IPS DF 19.7 (cell line): ENCODE data around the gene TRIO.

Experiments used
- DNase-seq: peaks from one replicate; pipeline ENCODE4 v3.0.0-alpha.2; 2013; ENCODE audit warnings: low read depth, low spot score

Gene TRIO

DNA sequence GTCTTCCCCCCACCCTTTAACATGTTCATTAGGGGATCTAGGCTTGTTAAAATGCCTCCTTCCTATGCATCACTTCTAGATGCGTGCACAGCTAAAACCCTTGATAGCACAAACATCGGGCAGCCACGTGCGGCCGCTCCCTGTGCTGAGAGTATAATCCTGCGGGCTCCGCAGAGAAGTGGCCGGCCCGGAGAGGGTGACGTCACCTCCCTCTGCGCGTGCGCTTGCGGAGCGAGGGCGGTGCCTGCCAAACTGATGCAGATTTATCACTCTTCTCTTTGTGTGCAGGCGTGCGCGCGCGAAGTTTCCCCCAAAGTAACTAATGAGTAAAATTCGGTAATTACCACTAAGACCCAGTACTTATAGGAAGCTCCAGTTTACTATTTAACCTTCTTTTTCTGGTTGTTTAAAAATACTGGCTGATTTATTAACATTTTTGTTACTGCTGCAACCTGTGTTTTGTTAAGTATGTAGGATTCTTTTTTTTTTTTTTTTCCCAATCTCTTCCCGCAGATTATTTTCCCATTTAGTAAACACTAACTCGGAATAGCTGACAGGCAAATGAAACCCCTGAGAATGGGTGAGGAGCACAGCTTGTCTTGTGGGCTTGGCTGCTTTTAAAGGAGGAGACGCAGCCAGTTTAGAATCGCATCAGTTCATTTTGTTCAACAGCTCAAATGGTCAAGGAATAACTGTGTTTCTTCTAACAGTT lies 121.6 kb downstream of the TRIO start:
- DNase-seq: no peak

DNA sequence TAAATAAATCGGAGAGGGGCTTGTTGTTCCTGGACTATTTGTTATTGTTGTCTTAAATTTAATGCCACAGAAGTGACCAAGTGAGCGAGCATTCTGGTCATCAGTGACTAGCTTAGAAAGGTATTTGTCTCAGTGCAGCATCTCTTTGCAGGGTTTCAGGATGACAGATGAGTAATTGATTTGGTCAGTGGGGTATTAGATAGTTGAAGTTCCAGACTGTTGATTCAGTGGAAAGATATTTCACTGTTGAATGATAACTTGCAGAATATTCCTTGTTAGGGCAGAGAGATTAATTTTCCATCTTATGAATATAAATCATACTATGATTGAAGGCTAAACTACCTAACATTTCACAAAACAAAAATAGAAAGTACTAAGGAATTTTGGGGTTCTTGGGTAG lies 122.4 kb downstream of the TRIO start:
- DNase-seq: no peak

DNA sequence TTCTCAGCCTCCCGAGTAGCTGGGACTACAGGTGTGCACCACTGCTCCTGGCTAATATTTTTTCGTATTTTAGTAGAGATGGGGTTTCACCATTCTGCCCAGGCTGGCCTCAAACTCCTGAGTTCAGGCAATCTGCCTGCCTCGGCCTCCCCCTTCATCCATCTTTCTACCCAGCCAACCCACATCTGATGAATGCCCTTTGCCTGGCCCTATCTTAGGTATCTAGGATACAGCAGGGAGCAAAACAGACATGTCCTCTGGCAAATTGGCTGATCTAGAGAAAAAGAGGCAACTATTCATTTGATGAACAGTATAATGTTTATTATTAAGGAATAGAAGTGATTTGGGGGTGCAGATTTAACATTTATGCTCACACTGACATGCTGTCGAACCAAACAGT lies 123.0 kb downstream of the TRIO start:
- no peak for DNase-seq

DNA sequence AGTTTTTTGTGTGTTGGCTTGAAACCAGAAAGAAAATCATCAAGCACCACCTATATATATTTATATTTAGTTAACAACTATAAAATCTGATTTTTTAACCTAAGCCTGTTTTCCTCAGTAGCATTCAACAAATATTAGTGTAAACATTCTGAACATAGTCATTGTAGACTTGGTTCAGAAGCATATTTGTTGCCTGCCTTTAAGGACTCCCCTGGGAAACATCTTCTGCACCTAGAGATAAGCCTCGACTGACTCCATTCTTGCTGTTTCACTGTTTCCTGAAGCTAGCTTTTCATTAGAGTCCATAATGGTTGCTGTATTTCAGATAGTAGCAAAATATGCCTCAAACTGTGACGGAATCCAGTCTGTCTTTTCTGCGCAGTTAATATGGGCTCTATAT lies 123.5 kb downstream of the TRIO start:
- DNase-seq: no peak

DNA sequence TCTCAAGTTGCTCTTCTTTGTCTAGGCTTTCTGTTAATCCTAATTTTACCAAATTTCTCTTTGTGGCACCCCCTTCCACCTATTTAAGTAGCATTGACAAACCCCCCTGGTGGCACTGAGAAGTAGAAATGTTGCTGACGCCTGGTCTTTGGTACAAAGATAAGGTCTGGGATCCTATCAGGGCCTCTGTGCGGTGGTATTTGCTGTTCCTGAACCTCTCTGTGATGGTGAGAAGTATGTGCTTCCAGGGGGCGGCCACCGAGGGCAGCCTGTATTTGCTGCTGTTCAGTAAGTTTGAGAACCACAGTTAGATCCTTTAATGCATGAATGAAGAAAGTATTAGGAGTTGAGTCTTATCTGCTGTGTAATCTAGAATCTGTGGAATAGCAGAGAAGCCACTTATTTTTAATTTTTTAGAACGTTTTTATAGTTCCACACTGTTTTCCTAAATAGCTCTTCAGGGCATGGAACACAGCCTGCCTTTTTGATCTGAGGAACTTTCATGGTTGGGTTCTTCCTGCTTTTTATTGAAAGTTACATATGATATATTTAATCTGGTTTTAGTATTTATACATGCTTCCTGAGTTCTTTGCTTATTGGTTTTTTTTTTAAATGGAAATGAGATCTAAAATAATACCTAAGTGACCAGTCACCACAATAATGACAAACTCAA lies 124.2 kb downstream of the TRIO start:
- no peak for DNase-seq

DNA sequence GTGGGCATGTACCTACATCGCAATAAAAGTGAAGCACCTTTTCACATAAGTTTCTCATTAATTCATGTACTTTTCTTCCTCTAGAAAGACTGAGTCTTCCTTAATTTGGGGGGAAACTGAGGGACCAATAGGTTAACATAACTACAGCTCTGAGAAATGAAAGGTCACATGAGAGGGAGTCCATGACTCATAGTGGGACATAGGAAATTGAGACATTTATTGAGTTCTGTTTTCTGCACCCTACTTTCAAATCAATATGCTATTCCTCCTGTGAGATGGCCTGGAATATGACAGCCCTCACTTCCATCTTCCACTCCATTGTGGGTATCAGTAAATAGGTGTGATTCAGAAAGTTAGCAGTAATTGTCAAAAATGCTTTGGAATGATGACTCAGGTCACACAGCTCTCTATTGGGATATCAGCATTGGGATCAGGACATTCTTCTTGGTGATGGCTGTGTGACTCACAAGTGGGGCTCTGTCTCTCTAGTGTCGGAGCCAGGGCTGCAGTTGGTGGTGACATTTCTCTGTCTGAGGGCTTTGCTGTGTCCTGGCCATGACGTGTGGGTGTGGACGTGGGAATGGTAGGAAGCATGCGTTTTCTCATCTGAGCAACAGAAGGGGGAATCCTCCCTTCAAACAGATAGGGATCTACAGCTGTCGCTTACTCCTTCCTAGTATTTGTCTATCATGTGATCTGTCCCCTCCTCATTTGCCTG lies 125.0 kb downstream of the TRIO start:
- DNase-seq: no peak

DNA sequence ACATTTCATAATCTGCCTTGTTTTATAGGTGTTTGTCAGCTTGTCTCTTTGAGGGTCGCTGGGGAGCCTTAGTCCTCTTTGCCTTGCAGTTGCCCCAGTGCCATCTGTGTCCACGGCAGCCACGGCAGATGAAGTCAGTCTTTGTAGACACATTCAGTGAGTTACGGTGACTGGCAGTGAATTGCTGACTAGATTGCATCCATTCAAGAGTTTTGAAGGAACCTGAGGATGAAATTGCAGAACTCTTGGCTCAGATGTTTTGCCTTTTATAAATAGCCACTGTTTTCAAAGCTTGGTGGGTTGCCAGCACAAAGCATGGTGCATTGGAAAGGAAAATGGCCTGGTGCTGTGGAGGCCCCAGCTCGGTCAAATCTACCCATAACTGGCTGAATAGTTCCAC lies 125.6 kb downstream of the TRIO start:
- no peak for DNase-seq

DNA sequence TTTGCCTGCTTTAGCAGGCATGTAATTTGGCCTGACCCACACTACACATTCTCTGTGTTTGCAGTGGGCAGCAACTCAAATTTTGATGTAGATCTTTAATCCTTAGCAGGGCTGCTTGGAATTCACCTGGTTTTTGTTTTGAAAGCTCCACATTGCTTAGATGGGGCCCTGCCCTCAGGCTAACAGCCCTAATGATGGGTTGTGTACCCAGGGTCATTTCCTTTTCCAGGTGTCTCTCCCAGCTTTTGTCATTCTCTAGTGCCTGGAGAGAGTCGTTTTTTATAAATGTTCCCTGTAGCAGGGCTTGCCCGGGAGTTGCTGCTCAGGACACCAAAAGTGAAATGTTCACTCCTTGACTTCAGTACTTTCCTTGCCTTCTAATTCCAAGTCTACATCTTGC lies 126.3 kb downstream of the TRIO start:
- no peak for DNase-seq

DNA sequence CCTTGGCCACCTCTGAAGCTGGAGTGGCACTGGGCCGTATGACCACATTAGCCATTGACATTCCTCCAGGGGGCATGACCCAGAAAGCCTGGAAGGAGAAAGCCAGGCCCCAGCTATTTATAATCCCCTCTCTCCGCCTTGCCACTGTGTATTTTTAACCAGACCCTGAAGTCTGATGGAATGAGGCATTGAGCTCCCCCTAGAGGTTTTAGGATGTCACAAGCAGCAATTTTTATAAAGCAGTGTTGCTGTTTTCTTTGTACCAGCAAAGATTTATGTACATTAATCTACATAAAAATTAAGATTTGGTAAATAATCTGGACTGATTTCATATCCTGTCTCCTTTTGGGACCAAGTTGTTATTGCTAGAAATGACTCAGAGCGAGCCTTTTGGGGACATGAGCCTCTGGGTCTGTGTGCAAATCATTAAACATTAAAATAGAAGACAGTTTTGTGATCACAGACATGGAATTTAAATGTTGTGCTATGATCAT lies 127.1 kb downstream of the TRIO start:
- DNase-seq: no peak

DNA sequence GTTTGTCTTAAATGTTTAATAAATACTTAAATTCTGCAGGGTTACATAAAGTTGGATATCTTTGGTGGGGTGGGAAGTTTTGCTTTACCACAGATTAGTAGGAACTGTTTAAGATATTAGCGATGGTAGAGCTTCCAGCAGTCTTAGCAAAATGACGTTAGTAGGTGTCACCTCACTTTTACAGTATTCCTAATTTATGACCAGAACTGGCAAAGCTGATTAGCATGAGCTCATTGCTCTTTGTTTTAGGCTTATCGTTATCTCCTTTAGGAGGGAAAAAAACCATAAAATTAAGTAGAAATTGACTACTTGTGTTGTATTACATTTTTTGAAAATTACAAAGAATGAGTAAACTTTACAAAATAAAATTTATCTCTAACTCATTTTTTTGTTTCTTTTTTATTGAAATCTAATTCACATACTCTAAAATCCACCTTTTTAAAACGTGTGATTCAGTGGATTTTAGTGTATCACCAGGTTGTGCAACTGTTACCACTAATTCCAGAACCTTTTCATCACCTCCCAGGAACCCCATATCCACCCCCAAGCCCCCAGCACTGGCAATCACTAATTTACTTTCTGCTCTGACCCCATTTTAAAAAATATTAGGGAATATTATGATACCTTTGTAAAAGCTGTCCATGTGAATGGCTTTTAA lies 129.5 kb downstream of the TRIO start:
- DNase-seq: no peak

DNA sequence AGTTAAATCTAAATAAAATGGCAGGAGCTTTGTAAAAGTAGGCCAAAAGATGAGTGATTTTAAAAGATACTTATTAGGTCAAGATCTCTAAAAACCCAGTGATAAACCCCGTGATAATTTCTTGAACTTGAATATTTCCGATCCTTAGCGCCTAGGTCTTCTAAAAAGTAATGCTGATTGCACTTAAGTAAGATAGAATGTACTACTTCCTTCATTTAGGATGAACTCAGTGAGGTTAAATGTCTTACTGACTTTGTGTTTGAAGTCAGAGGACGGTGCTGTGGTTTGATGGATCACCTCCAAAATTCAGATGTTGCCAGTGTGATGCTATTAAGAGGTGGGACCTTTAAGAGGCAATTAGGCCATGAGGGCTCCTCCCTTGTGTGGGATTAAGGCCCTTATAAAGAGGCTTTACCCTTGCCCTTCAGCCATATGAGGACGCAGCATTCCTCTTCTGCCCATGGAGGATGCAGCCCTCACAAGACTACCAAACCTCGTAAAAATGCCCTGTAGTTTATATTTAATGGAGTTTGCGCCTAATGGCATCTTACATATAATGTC lies 130.1 kb downstream of the TRIO start:
- no peak for DNase-seq

DNA sequence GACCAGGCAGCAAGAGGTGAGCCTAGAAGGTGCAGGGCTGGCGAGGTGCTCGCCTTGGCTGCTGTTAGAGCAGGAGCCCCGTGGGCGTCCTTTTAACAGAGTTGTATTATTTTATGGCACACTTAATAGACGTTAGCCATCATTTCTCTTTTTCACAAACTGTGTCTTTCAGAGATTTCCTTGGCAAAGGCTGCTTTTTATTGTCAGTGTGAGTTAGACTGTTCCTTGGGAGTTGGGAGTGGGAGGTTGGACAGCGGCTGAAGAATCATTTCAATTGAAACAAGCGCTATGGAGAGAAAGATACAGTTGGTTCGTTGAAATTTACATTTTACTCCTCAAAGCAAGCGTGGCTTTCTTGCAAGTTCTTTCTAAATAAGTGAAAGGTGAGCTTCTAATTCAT lies 133.2 kb downstream of the TRIO start:
- no peak for DNase-seq

DNA sequence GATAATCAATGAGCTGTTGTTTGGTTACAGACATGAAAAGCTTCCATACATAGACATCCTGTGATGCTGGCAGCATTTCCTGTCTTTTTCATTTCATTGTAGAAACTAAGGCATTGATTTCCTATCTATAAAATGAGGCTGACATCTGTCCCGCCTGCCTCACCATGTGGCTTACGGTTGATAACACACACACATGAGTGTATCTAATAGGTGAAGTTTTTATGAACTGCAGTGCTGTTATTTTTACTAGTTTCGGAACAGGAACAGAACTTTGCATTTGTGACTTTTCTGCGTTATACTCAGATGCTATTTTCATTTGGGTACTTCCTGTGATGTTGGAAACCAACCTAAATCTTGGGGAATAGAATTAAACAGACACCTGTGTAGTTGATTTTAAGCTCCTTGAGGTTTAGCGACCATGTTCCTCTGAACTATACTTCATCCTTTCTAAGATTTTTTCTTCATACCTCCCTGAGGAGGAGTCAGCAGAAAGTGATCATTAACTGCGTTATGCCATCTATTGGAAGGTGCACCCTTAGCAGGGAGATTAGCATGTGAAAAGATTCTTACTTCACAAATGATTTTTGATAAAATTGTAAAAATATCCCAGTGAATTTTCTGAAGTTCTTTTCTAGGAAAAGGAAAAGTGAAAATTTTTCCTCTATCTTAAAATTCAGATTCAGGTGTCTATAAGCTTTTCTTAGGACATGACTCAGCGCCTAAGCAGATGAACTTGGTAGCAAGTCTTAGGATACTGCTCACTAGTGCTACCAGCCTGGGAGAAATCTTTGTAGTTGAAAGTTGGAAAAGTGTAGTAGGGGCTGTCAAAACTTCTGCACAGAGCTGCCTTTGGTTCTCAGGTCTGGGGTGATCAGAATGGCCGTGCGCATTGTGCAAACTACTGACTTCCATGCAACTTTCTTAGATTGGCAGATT lies 134.5 kb downstream of the TRIO start:
- no peak for DNase-seq

DNA sequence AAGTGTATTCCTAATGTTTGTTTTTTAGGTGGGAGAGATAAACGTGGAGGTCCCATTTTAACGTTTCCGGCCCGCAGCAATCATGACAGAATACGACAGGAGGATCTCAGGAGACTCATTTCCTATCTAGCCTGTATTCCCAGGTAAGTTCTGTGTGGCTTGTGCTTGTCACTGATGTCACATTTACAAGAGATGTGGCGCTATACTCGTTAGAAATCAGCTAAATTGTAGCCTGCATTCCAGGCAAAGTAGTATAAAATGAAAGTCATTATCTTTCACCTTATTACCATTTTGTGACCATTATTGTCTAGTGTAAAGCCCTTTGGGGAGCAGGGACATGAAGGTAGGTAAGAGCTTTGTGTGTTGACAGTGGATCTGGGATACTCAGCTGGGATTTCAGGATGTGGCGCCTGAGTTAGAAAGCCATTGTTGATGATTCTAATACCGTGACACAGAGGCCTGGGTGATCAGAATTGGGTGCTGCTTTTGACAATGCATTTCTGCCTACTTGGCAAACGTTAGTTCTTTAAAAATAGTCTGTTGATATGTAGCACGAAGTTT lies 137.2 kb downstream of the TRIO start:
- no peak for DNase-seq

DNA sequence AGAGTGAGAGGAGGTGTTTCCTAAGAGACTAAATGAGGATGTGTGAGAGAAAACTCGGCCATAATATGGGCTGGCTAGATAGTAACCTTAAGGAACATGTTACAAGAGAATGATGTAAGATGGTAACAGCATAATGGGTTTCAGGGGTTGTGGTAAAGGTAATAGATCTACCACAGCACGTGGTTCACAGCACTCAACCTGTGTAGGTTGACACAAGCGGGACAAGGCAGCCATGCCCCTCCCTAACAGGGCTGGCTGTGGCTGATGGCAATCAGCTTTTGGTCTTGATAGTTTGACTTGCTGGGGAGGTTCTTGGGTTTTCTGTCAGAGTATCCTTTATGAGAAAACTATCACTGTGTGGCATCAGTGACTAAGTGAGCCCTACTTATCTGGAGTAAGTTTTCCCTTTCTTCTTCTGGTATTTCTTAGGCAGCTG lies 138.6 kb downstream of the TRIO start:
- no peak for DNase-seq

DNA sequence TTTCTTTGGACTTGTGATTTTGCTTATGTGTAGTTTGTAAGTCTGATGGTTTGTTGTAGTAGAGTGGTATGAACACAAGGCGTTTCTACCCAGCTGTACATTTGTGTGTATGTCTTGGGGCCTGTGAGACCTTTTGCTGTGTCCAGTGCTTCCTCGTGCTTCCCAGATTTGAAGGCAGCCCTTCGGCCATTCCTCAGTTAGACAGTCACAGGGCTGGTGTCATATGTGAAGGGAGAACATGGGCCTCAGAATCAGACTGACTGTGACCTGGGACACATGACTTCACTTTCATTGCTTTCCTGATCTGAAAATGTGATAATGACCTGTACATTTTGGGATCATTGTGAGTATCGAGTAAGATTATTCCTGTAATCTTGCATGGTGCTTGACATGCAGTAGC lies 140.0 kb downstream of the TRIO start:
- DNase-seq: no peak

DNA sequence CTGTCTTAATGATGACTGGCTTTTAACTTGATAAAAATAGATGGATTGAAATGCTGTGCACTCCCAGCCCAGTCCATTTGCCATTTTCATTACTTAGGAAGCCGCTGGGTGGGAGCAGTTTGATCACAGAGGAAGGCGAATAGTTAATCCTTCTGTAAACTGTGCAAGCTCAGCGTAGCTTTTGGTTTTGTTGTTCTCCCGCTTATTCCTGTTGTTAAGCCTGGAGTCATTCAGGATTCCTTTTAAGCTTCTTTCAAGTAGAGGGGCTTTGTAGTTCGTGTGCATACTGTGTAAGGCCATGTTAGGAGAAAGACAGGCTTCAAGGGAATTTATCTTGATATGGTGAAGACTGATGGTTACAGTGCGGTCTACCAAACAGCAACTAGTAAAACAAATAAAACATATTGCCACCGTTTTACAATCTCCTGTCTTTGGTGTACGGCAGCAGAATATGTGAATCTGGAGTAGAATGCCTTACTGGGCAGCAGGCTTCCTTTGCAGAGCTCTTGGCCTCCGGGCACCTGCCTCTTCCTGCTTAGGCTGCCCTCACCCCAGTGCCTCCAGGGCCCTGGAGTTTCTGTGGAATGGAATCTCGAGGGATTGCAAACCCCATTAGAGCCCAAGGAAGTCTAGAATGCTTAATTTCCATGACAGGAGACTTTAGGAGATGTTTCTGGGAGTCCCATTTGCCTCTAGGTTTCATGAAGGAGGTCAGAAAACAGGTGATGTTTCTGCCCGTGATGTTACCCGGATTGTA lies 141.4 kb downstream of the TRIO start:
- DNase-seq: no peak

DNA sequence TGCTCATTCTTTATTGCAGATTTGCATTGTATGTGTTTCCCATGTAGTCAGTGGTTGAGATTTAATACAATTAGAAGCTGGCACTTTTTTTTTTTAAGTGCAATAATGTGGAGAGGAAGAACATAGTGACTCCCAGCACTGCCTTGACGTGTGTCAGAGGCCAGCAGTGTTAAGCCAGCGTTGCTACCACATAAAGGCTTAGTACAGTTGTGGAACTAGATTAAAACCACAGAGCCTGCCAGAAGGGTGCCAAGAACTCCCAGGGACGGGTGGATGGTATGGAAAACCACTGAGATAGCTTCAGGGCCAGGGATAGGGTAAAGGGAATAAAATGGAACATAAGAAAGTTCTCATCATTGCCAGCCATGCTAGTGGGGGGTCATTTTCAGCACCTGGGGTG lies 142.9 kb downstream of the TRIO start:
- no peak for DNase-seq

DNA sequence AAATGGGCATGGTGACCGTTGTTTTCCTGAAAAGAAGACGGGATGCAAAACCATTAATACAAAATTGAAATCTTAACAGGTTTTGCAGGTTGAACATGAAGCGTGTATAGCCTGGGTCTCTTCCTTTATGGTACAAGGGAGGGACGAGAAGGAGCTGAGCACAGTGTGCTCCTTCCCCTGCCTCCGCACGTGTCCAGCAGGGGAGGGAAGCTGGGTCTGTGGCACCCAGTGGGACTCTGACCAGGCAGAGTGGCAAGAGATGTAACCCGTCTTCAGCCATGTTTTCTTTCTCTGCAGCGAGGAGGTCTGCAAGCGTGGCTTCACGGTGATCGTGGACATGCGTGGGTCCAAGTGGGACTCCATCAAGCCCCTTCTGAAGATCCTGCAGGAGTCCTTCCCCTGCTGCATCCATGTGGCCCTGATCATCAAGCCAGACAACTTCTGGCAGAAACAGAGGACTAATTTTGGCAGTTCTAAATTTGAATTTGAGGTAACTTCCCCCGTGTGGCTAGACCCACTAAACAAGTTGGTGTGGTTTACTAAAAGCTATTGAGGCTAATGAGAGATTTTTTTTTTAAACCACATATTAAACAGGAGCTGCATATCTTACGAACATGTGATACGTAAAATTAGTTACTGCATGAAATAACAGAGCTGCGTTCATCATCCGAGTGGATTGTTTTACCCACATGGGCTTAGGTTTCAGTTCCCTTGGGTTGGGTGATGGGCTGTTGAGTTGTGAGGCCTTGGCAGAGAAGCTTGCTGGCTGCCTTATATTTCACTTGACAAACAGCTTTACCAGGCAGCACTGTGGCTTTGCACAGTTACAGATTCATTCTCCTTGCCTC lies 143.7 kb downstream of the TRIO start:
- no peak for DNase-seq
